GM21786 (cell line): ENCODE results near the gene ANTXRL.
"Not testable (repeated sequence)": the region's sequence is repeated elsewhere in the genome, so short reads cannot be mapped to it uniquely, and the experiment has no call there.

Source experiments
- ATAC-seq: cut with Tn5 transposase; IDR thresholded peaks from one replicate; pipeline ENCODE4 v1.9.1; 2021; ENCODE audit not compliant: unreplicated experiment

The ANTXRL gene

GRCh38 chr10:46293832-46294640 is 7.2 kb downstream of the ANTXRL start:
- ATAC-seq = no peak

GRCh38 chr10:46294641-46295220 is 7.9 kb downstream of the ANTXRL start:
- no peak for ATAC-seq

DNA sequence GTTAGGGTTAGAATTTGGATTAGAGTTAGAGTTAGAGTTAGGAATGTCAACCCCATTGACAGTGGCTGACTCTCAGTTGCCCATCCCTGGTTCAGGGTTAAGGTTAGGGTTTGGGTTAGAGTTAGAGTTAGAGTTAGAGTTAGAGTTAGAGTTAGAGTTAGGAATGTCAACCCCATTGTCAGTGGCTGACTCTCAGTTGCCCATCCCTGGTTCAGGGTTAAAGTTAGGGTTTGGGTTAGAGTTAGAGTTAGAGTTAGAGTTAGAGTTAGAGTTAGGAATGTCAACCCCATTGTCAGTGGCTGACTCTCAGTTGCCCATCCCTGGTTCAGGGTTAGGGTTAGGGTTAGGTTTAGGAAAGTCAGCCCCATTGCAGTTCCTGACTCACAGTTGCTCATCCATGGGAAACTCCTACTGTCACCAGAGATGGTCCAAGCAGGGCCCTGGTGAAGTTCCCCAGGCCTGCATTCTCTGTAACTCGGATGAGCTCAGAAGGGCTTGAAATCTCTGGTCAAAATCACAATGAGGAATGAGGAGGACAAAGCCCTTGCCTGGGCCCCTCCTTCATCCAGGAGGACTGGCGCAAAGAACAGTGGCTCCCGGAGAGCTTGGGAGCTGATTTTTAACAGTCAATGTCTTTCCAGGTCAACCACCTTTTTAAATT is 8.7 kb downstream of the ANTXRL start:
- not testable (repeated sequence) for ATAC-seq

- ATAC-seq = not testable (repeated sequence)
Measured at GRCh38 chr10:46296086-46296485, 9.3 kb downstream of the ANTXRL start.

DNA sequence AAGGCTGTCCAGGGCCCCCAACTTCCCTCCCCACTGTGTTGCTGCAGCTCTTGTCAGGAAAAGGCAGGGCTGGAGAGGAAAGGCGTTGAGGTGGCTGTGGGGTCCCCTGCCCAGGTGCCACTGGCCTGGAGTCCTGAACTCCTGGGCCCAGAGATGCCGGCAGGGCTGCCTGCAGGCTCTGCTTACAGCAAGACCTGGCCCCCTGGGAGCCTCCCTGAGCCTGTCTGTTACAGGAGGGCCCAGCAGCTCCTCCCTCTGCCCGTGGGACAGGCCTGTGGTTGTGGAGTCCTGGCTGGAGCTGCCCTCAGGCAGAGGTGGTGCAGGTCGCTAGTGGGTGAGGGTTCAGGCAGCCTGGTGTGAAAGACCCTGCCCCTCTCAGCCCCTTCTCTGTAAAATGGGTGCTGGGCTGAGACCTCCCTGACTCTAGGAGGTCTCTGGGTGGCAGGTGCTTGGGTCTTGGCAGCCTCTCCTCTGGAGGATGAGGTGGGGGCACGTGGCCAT is 9.9 kb downstream of the ANTXRL start:
- ATAC-seq = no peak

- no peak for ATAC-seq
Measured at GRCh38 chr10:46297406-46298204, 10.8 kb downstream of the ANTXRL start.

GRCh38 chr10:46298477-46299285 is 11.9 kb downstream of the ANTXRL start:
- no peak for ATAC-seq

DNA sequence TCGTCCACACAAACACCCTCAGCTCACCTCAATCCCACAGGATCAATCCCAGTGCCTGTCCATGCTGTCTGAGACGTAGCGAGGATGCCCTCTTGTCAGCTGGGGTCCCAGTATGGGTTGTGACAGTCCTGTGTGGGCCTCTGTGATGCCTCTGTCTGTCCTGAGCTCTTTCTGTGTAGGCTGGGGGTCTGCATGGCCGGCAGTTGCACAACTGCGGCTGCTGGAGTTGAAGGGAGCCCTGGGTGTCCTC is 12.4 kb downstream of the ANTXRL start:
- ATAC-seq = no peak

GRCh38 chr10:46299536-46300369 is 13.0 kb downstream of the ANTXRL start:
- no peak for ATAC-seq

DNA sequence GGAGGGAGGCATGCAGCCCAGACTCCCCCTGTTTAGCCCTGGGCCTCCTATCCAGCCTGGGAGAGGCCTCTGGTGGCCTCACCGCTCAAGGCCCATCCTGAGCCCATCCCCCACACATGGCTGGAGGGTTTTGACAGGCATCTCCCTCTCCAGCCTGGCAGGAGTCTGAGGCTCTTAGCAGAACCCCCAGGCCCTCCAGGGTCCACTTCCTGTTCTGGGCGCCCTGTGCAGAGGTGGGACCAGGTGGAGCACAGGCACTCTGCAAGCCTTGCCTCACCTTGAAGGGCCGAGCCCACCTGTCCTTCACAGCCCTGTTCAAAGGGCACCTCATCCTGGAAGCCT is 13.5 kb downstream of the ANTXRL start:
- not testable (repeated sequence) for ATAC-seq

DNA sequence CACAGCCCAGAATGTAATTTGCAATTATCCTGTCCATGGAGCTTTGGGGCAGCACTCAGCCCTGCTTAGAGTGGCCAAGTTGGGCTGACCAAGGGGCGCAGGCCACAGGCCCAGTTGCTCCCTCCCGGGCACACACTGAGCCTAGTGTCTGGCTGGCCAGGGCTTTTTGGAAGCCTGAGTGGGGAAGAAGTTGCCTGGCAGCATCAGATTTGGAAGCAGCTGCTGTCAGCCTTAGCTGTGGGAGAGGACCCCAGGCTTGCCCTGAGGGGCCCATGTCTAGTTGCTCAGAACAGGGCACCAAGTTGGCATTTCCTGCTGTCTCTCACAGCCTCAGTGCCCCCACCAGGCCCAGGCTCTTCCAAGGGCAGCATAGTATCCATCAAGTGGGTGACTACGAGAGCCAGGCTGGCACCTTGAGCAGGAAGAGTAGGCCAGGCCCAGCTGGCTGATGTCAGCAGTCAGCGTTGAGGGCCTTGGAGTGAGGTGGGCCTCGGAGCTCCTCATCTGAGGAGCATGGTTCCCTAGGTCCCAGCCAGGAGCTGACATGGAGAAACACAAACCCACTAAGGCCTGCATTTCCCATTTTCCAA is 14.4 kb downstream of the ANTXRL start:
- ATAC-seq = no peak

GRCh38 chr10:46301721-46302479 is 15.1 kb downstream of the ANTXRL start:
- no peak for ATAC-seq

GRCh38 chr10:46302765-46303352 is 16.1 kb downstream of the ANTXRL start:
- ATAC-seq = not testable (repeated sequence)

DNA sequence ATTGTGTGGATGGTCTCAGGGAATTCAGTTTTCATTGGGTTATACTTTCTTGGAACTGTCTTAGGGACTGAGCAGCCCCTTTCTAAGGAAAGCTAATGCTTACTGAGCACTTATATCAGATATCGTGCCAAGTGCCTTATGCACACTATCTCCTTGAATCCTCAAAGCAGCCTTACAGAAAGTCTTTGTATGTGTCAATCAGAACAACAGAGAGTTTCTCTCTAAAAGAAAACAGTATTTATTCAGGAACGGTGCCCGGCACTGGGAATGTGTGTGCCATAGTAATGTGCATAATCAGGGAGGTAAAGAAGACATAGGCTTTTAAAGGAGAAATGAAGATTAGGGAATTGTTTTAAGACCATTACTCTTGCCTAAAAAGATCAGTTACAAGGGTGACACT is 17.3 kb downstream of the ANTXRL start:
- no peak for ATAC-seq

- ATAC-seq = not testable (repeated sequence)
Measured at GRCh38 chr10:46304671-46305070, 17.9 kb downstream of the ANTXRL start.

DNA sequence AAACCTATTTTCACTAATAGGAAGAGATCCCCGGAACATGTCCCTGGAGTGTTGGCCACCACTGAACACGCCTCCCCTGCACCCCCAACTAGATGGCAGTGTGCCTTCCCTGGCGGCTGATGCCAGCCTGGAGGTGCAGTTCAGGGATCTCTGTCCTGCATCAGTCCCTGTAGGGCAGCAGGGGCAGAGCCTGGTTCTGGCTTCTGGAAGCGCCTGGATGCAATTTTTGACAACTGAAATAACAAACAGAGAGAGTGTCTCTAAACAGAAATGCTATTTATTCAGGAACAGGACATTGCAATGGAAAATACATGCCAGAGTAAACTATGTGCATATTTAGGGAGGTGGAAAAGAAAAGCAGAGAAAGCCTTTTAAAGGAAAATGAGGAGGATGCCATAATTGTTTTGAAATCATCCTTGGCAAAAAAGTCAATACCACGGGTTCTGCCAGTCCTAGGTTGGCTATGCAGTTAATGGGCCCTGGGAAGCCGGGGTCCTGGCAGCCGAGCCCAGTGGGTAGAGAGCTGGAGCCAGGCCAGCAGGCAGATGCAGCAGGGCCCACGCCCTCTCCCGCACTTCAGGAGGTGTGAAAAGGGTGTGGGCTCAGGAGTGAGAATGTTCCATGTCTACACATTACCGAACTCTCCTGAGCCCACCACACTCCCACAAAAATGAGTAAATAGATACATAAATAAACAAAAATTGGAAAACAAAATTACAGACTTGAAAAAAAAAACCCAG is 18.5 kb downstream of the ANTXRL start:
- ATAC-seq = no peak

DNA sequence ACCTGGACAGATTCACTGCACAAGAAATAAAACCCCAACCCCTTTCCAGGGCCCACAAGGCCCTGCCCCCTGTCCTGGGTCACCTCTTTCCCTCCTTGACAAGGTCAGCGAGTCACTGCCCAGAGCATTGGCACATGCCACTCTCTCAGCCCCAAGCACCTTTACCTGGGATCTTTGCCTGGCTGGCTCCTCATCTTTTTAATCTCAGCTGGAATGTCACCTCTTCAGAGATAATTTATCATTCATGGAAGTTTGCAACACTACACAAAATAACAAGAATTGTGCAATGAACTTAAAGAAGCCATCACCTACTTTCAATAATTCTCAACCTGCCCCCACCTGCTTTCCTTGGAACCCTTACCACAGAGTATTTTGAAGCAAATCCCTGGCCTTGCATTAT is 19.2 kb downstream of the ANTXRL start:
- no peak for ATAC-seq
